HEK293 (cell line): ENCODE data around the gene RNASE8.

Experiments
- CTCF ChIA-PET: fragments of 350-600 bp; formaldehyde crosslinking; extraction: SDS; loops from one replicate; lab custom pipeline; 2021; ENCODE audit warnings: antibody characterized with exemption; lab: Yijun Ruan, JAX
- POLR2A ChIA-PET: fragments of 300-600 bp; formaldehyde crosslinking; extraction: SDS; loops from one replicate; lab custom pipeline; 2020; ENCODE audit warnings: antibody characterized with exemption, inconsistent platforms; lab: Yijun Ruan, JAX
- H3K27ac ChIP-seq: fragments of 200-500 bp; sonication (Bioruptor generic); 2 replicates; pipeline ENCODE4 v1.5.1; 2014; ENCODE audit warnings: low read depth, low read length, control low read depth, inconsistent platforms; ENCODE audit errors: extremely low read depth
- H3K36me3 ChIP-seq, 2 experiments: fragments of 200-500 bp in 1 of 2; sonication (Bioruptor generic) in 1 of 2; 1 replicate in 1 of 2; 2 replicates in 1 of 2; pipeline ENCODE4 v1.5.1; 2014 to 2017; ENCODE audit warnings: inconsistent platforms in 2 of 2, low read length in 2 of 2; ENCODE audit not compliant: control insufficient read depth in 2 of 2, insufficient read depth in 1 of 2
- H3K4me1 ChIP-seq: fragments of 200-500 bp; sonication (Bioruptor generic); 2 replicates; pipeline ENCODE4 v1.5.1; 2014; ENCODE audit warnings: mild to moderate bottlenecking, low read length, inconsistent platforms; ENCODE audit not compliant: control insufficient read depth, insufficient read depth
- H3K4me3 ChIP-seq: 2 replicates; pipeline ENCODE4 v1.5.1; 2011; ENCODE audit warnings: low read depth, mild to moderate bottlenecking, control low read depth, low read length, moderate library complexity
- H3K9me3 ChIP-seq: fragments of 200-500 bp; sonication (Bioruptor generic); 2 replicates; pipeline ENCODE4 v1.5.1; 2014; ENCODE audit warnings: low read depth, low read length, inconsistent platforms; ENCODE audit not compliant: control insufficient read depth, insufficient read depth
- BCL6B ChIP-seq: fragments of 450-650 bp; formaldehyde crosslinking; IDR thresholded peaks from 2 replicates; pipeline ENCODE4 v1.5.1; 2017; ENCODE audit warnings: missing biosample characterization, missing genetic modification characterization
- GLIS1 ChIP-seq: fragments of 450-650 bp; formaldehyde crosslinking; IDR thresholded peaks from 2 replicates; pipeline ENCODE4 v1.5.1; 2016; ENCODE audit warnings: missing biosample characterization, missing genetic modification characterization
- HOXD13 ChIP-seq: sonication (generic); formaldehyde crosslinking; IDR thresholded peaks from 2 replicates; pipeline ENCODE4 v1.8.0; 2022; ENCODE audit warnings: missing genetic modification reagents, borderline replicate concordance
- KLF17 ChIP-seq: fragments of 450-650 bp; formaldehyde crosslinking; IDR thresholded peaks from 2 replicates; pipeline ENCODE4 v1.5.1; 2016; ENCODE audit warnings: missing biosample characterization, missing genetic modification characterization
- PBX3 ChIP-seq: sonication (generic); formaldehyde crosslinking; IDR thresholded peaks from 2 replicates; pipeline ENCODE4 v1.8.1; 2022; ENCODE audit warnings: mild to moderate bottlenecking, moderate library complexity, missing genetic modification reagents
- PRDM6 ChIP-seq: fragments of 450-650 bp; formaldehyde crosslinking; IDR thresholded peaks from 2 replicates; pipeline ENCODE4 v1.5.1; 2017; ENCODE audit warnings: missing biosample characterization, missing genetic modification characterization
- ZFP3 ChIP-seq: fragments of 450-650 bp; formaldehyde crosslinking; IDR thresholded peaks from 2 replicates; pipeline ENCODE4 v1.5.1; 2016; ENCODE audit warnings: low read depth, missing biosample characterization, missing genetic modification characterization
- ZNF140 ChIP-seq: fragments of 450-650 bp; formaldehyde crosslinking; IDR thresholded peaks from 2 replicates; pipeline ENCODE4 v1.5.1; 2016; ENCODE audit warnings: missing biosample characterization, missing genetic modification characterization
- ZNF169 ChIP-seq: fragments of 450-650 bp; formaldehyde crosslinking; IDR thresholded peaks from 2 replicates; pipeline ENCODE4 v1.5.1; 2016; ENCODE audit warnings: missing biosample characterization, missing genetic modification characterization
- ZNF23 ChIP-seq: fragments of 450-650 bp; formaldehyde crosslinking; IDR thresholded peaks from 2 replicates; pipeline ENCODE4 v1.5.1; 2016; ENCODE audit warnings: missing biosample characterization, missing genetic modification characterization, borderline replicate concordance
- ZNF354C ChIP-seq: fragments of 450-650 bp; formaldehyde crosslinking; IDR thresholded peaks from 2 replicates; pipeline ENCODE4 v1.5.1; 2016; ENCODE audit warnings: missing biosample characterization, missing genetic modification characterization, low read depth, borderline replicate concordance
- ZNF362 ChIP-seq: fragments of 450-650 bp; formaldehyde crosslinking; IDR thresholded peaks from 2 replicates; pipeline ENCODE4 v1.5.1; 2016; ENCODE audit warnings: missing biosample characterization, missing genetic modification characterization
- ZNF558 ChIP-seq: fragments of 450-650 bp; formaldehyde crosslinking; IDR thresholded peaks from 2 replicates; pipeline ENCODE4 v1.5.1; 2016; ENCODE audit warnings: missing biosample characterization, missing genetic modification characterization
- ZNF580 ChIP-seq: fragments of 450-650 bp; formaldehyde crosslinking; IDR thresholded peaks from 2 replicates; pipeline ENCODE4 v1.5.1; 2016; ENCODE audit warnings: missing biosample characterization, missing genetic modification characterization
- ZNF677 ChIP-seq: fragments of 450-650 bp; IDR thresholded peaks from 2 replicates; pipeline ENCODE4 v1.5.0; 2018; ENCODE audit warnings: missing biosample characterization, mild to moderate bottlenecking, missing genetic modification characterization, moderate library complexity
- ZNF777 ChIP-seq: fragments of 450-650 bp; formaldehyde crosslinking; IDR thresholded peaks from 2 replicates; pipeline ENCODE4 v1.5.1; 2017; ENCODE audit warnings: missing biosample characterization, missing genetic modification characterization, borderline replicate concordance
- ZSCAN4 ChIP-seq: fragments of 450-650 bp; formaldehyde crosslinking; IDR thresholded peaks from 2 replicates; pipeline ENCODE4 v1.5.1; 2017; ENCODE audit warnings: missing biosample characterization, missing genetic modification characterization

The RNASE8 gene

GRCh38 chr14:21081521-21082142 is 24.0 kb downstream of the RNASE8 start:
- no peak for TF ChIP-seq ZNF558 (tag by site-specific recombination)
- TF ChIP-seq GLIS1 (tag by site-specific recombination), result 0 out of 2 replicates have a peak, but pooled peaks have one; percentile 22
- Histone ChIP-seq H3K4me3 (no peak overlapping the region), H3K9me3 (no peaks in the 10 kb centered on the region), H3K36me3 (peaks cover 0 to 91% of the 10 kb centered on the region in 2 experiments; a peak in 2 of 3 replicates), H3K4me1 (no peaks in the 10 kb centered on the region), H3K27ac (no peak overlapping the region)
- POLR2A ChIA-PET, result interaction anchor here (9.9 kb wide), 1 partner anchor 10 kb away, joined by 71 read pairs; the partner anchor contains the start of gene ARHGEF40
- CTCF ChIA-PET, result interaction anchor here (2.1 kb wide), 1 partner anchor 11 kb away, joined by 15 read pairs; no protein-coding TSS in a partner anchor

GRCh38 chr14:21083565-21084325 is 26.1 kb downstream of the RNASE8 start:
- Histone ChIP-seq H3K9me3 (no peaks in the 10 kb centered on the region), H3K4me3 (no peak overlapping the region), H3K4me1 (no peaks in the 10 kb centered on the region), H3K36me3 (peaks cover 3 to 85% of the 10 kb centered on the region in 2 experiments; a peak in 2 of 3 replicates), H3K27ac (no peak overlapping the region)
- ChIA-PET CTCF (interaction anchor here (0.7 to 1.2 kb wide), 3 partner anchors 8 to 69 kb away, joined by 4 to 7 read pairs (median 4); no protein-coding TSS in a partner anchor), POLR2A (interaction anchor here (1.5 to 9.9 kb wide), 2 partner anchors 9 to 12 kb away, joined by 5 to 71 read pairs; partner anchors contain the start of gene ARHGEF40)
- no peak for TF ChIP-seq HOXD13 (CRISPR knock-in tag)
- no peak for TF ChIP-seq ZNF169 (tag by site-specific recombination)

- H3K27ac ChIP-seq, result no peak overlapping the region
- ChIA-PET CTCF (interaction anchor here (1.0 to 1.2 kb wide), 2 partner anchors 8 to 69 kb away, joined by 4 to 7 read pairs; no protein-coding TSS in a partner anchor), POLR2A (interaction anchor here (1.5 to 9.9 kb wide), 2 partner anchors 8 to 13 kb away, joined by 5 to 71 read pairs; partner anchors contain the start of gene ARHGEF40)
- no peaks in the 10 kb centered on the region for H3K9me3 ChIP-seq
- TF ChIP-seq ZNF580 (tag by site-specific recombination) (no peak), BCL6B (tag by site-specific recombination) (no peak), ZNF677 (no peak), KLF17 (tag by site-specific recombination) (no peak), PBX3 (CRISPR knock-in tag) (no peak), ZSCAN4 (tag by site-specific recombination) (no peak), ZFP3 (no peak), PRDM6 (tag by site-specific recombination) (no peak), ZNF354C (tag by site-specific recombination) (no peak), ZNF777 (tag by site-specific recombination) (no peak), ZNF23 (tag by site-specific recombination) (no peak), ZNF140 (tag by site-specific recombination) (no peak), ZNF362 (tag by site-specific recombination) (no peak)
- no peak overlapping the region for H3K4me3 ChIP-seq
- H3K4me1 ChIP-seq, result no peaks in the 10 kb centered on the region
- peaks cover 3 to 83% of the 10 kb centered on the region in 2 experiments; a peak in 2 of 3 replicates for H3K36me3 ChIP-seq
Observed at GRCh38 chr14:21084396-21084795, 26.8 kb downstream of the RNASE8 start.
